ENCODE data around the gene LRRC8D.

DNA sequence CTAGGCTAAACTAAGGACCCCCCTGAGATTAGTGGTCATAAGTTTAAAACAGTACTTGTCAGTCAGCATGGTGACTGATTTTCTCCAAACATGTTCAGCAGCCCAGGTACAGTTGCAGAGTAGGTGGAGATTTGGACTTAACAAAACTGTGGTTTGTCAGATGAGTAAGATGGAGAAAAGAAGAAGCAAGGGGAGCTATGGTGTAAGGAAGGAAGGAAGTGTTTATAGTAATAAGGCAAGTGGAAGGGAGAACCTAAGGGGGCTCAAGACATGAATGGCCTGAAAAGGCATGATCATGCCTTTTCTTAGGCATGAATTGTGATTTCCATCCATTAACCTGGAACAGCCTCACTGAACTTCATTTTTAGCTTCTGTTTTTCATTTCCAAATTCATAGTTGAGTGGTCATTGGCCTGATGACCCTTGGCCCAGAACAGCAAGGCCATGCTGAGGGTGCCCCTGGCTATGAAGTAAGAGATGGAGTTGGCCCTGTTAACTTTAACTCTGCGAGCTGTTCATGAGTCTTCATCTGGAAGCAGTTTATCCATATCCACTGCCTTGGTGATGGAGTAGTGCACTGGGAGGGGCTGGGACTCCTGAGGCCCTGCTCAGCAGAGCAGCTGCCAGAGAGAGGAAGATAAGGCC is 60.7 kb downstream of the LRRC8D start:
- TF ChIP-seq ZNF274 (IDR thresholded peaks at IDR 0.05; ENCODE audit: low read depth, low read length) (no peak), SUZ12 (IDR thresholded peaks at IDR 0.05; ENCODE audit: extremely low read depth, insufficient read depth, insufficient read length) (no peak)
